GM12891 (cell line): ENCODE measurements around the gene NPAS4. TPM values are rescaled to one million over a fixed set of nuclear protein-coding genes. Genes with fewer than 3 reads are reported as not detected.
"Not testable (repeated sequence)": the region's sequence is repeated elsewhere in the genome, so short reads cannot be mapped to it uniquely, and the experiment has no call there.

Experiments
- DNase-seq: peaks from one replicate; pipeline ENCODE4 v3.0.0; 2011; ENCODE audit warnings: low spot score; ENCODE audit not compliant: insufficient read length
- FAIRE-seq: peaks from 2 replicates; lab custom pipeline; 2011; peaks lifted over from hg19 to GRCh38; lab: Jason Lieb, UNC
- PAX5 ChIP-seq: IDR thresholded peaks from 2 replicates; pipeline ENCODE4 v1.6.1; 2011; ENCODE audit warnings: low read length, moderate library complexity, mild to moderate bottlenecking; ENCODE audit not compliant: insufficient read depth, severe bottlenecking
- POLR2A ChIP-seq: IDR thresholded peaks from 2 replicates; pipeline ENCODE4 v1.6.1; 2011; ENCODE audit warnings: low read depth, low read length, control low read depth
- POLR2AphosphoS5 ChIP-seq: IDR thresholded peaks from 2 replicates; pipeline ENCODE4 v1.6.1; 2011; ENCODE audit warnings: low read depth, low read length, control low read depth
- POU2F2 ChIP-seq: IDR thresholded peaks from 2 replicates; pipeline ENCODE4 v1.6.1; 2011; ENCODE audit warnings: low read depth, mild to moderate bottlenecking, control low read depth, low read length, moderate library complexity
- SPI1 ChIP-seq: IDR thresholded peaks from 2 replicates; pipeline ENCODE4 v1.6.1; 2011; ENCODE audit warnings: low read depth, low read length, control low read depth
- TAF1 ChIP-seq: IDR thresholded peaks from 2 replicates; pipeline ENCODE4 v1.6.1; 2011; ENCODE audit warnings: low read depth, low read length, control low read depth
- polyA plus RNA-seq: library from polyadenylated mRNA; unstranded; fragments of >200 nt; gene quantifications from one replicate; pipeline ENCODE4 v1.2.1, GENCODE V29; 2012; ENCODE audit warnings: low read depth, missing spikeins, inconsistent platforms; ENCODE audit not compliant: missing spikeins

Gene NPAS4
- polyA plus RNA-seq = 0.15 TPM

DNA sequence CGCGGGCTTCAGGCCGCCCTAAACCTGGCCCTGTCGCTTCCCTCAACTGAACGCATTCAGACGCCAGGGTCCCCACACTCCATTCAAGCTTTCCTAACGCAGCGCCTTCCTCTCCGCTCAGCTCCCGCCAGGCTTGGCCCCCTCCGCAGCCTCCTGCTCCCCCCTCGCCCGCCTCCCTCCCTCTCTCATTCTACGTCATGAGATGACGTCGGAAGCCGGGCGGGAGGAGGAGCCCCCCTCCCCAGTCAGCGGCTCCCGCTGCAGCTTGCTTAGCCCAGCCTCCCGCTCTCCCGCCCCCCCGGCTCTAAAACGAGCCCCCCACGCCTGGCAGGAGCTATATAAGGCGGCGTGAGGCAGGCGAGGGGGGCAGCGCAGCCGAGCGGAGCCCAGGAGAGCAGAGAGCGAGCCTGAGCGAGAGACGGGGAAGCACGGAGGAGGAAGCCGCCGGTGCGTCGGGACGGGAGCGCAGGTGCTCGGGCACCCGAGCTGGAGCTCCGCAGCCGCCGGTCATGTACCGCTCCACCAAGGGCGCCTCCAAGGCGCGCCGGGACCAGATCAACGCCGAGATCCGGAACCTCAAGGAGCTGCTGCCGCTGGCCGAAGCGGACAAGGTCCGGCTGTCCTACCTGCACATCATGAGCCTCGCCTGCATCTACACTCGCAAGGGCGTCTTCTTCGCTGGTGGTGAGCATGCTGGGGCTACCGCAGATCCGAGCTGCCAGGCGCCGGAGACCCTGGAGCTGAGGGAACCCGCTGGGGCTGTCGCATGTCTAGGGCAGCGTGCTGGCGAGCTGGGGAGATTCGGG, at the start of gene NPAS4:
TSS of gene NPAS4 (plus strand) at position 365 of the 806 bp plus-strand sequence. CDS start at position 510, 145 bp downstream.
- FAIRE-seq (no peak), DNase-seq (no peak)
- no peak for TF ChIP-seq POLR2AphosphoS5
- TF ChIP-seq PAX5 = no peak
- no peak for TF ChIP-seq POU2F2
- TF ChIP-seq POLR2A = no peak
- no peak for TF ChIP-seq SPI1

DNA sequence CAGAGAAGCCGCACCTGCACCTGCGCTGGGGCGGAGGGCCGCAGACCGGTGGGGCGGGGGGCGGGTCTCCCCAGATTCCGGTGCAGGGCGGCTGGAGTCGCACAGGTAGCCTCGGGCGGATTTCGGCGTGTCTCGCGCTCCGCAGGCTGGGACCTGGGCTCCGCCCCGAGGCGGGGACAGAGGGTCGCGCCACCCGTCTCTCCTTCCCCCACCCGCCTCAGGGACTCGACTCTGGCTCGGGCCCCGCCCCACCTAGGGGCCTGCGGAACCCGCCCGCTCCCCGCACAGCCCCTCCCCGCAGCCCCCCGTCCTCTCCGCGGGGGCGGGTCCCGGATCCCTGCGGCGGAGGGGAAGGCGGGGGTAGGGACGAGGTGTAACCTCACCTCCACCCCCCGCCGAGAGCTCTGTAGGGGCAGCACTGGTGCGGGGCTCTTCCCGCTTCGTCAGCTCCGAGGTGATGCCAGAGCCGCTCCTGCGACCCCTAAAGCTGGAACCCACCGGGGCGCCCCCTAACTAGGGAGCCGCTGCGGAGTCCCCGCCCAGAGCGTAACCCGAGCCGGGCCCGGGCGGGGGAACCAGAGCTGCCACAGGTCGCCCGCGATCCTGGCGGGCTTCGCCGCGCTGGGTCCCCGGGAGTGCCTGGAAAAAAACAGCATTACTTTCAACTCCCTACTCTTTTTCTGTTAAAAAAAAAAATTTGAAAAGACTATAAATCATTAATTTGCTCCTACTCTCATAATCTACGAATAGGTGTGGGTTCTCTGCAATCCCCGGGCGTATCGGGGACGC, 49.0 kb upstream of the NPAS4 start, which contains the start of gene SLC29A2:
TSS of gene SLC29A2 (minus strand) at position 134 of the 789 bp plus-strand sequence. CDS start 169 bp downstream, outside the sequence.
- DNase-seq (peak; percentile 77), FAIRE-seq (peak; percentile 92)
- TF ChIP-seq TAF1 (no peak), PAX5 (no peak), POU2F2 (no peak), SPI1 (no peak), POLR2A (no peak; the same call in 1 of the 2 replicates), POLR2AphosphoS5 (no peak)

DNA sequence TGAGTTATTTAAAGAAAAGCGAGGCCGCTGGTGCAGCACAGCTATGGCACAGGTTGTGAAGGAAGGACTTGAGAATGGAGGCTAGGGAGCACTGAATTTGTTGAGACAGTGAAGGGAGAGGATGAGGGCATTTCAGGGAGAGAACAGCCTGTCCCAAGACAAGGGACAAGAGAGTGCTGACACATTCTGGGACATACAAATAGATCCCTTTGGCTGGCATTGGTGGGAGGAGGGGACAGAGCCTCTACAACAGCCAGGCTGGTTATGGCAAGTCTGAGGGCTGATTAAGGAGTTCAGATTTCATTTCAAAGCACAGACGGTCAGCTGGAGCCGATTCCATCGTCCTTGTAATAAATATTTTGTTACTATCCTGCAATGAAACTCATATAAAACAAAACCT, 47.6 kb upstream of the NPAS4 start:
- TF ChIP-seq TAF1 = no peak
- TF ChIP-seq POLR2AphosphoS5 = no peak
- no peak for TF ChIP-seq POLR2A
- no peak for TF ChIP-seq PAX5
- TF ChIP-seq POU2F2 = no peak
- TF ChIP-seq SPI1 = no peak
- no peak for FAIRE-seq
- no peak for DNase-seq

DNA sequence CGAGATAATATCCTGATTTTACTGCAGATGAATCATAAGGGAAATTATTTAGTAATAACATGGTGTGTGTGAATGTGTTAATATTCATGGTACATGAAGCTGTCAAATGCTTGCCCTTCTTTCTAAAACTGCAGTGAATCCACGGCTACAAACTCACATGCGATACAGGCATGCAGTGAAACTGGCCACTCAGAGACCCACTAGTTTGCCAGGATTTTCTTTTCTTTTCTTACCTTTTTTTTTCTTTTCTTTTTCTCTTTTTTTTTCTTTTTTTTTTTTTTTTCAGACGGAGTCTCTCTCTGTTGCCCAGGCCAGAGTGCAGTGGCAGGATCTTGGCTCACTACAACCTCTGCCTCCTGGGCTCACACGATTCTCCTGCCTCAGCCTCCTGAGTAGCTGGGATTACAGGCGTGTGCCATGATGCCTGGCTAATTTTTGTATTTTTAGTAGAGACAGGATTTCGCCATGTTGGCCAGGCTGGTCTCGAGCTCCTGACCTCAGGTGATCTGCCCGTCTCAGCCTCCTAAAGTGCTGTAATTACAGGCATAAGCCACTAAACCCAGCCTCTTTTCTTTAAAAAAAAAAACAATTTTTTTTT, 47.0 kb upstream of the NPAS4 start:
- FAIRE-seq, DNase-seq: not testable (repeated sequence)

DNA sequence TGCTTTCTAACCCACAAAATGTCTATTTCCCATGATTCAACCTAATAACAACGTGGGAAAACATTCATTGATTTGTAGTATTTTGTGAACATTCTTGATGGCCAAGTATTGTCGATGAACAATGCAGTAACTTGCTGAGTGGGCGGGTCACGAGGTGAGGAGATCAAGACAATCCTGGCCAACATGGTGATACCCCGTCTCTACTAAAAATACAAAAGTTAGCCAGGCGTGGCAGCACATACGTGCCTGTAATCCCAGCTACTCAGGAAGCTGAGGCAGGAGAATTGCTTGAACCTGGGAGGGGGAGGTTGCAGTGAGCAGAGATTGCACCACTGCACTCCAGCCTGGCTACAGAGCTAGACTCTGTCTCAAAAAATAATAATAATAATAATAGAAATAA, 40.6 kb upstream of the NPAS4 start:
- DNase-seq, FAIRE-seq: not testable (repeated sequence)

DNA sequence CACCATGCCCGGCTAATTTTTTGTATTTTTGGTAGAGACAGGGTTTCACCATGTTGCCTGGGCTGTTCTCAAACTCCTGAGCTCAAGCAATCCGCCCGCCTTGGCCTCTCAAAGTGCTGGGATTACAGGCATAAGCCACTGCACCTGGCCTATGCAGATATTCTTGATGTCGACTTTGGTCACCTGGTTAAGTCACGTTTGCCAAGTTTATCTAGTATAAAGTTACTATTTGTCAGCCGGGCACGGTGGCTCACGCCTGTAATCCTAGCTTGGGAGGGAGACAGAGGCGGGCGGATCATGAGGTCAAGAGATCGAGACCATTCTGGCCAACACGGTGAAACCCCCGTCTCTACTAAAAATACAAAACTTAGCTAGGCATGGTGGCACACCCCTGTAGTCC, 36.5 kb upstream of the NPAS4 start:
- FAIRE-seq, DNase-seq: not testable (repeated sequence)

DNA sequence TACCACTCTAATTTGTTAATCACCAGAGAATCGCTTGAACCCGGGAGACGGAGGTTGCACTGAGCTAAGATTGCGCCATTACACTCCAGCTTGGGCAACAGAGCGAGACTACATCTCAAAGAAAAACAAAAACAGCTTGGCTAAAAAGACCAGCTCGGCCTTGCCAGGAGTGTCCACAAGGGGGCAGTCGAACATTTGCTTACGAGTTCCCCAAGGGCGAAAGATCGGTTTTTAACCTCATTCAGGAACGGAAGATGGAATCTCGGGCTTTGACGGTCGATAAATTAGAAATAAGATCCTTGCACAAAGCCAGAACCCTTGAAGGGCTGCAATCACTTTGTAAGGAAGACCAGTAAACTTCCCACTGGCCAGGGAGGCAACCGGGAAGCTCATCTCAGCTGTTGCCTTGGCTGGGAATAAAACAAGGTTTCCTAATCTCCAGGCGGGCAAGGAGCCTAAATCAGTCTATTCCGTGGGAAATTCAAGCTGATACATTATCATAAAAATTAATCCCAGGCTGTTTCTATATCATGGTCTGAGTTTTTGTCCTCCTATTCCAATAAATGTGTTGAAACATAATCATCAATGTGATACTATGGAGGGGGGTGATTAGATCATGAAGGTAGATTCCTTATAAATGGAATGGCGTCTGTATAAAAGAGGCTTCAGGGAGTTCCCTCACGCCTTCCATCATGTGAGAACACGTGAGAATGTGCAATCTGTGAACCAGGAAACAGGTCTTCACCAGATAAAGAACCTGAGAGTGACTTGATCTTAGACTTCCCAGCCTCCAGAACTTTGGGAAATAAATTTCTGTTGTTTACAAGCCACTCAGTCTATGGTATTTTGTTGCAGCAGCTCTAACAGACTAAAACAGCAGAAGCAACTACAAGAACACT, 34.4 kb upstream of the NPAS4 start:
- FAIRE-seq = peak; percentile 82
- no peak for TF ChIP-seq POLR2AphosphoS5
- no peak for TF ChIP-seq POU2F2
- peak; percentile 66 for TF ChIP-seq PAX5
- no peak for DNase-seq

DNA sequence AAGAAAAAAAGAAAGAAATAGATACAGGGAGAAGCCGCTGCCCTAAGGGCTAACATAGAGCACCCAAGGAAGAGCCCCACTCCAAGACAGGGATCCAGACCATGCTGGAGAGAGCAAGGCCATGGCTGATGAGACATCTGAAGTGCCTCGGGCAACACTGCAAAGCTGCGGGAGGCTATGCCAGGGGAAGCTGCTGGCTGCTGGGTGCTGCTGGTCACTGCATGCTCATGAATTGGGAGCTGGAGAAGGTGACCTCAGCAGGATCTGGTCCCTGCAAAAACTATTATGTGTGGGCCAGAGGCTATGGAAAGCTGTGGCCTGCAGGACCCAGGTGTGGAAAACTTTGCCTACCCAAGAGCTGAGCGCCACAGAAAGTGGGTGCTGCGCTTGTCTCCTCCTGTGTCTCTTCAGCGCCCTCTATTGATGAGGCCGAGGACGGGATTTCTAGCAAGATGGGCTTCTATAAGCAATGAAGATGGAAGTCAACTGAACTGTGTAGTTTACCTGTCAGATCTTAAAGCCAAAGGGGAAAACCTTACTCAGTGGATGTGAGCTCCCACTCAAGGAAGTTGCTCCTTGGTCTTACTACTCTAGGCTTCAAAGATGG, 32.0 kb upstream of the NPAS4 start:
- TF ChIP-seq POLR2AphosphoS5 = no peak
- TF ChIP-seq TAF1 = no peak
- DNase-seq (no peak), FAIRE-seq (peak; percentile 82)

DNA sequence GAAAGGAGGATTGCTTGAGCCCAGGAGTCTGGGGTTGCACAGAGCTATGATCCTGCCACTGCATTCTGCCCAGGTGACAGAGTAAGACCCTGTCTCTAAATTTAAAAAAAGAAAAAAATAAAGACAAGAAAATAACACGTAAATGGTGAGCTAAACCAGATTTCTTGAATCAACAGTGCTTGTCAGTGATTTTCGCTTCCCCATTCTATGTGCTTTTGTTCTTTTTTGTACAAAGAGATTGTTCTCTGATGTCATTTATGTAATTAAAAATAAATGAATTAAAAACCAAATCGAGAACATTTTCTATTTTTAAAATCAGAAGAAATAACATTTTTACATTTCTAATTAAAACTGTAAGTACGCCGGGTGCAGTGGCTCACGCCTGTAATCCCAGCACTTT, 29.5 kb upstream of the NPAS4 start:
- FAIRE-seq (no peak), DNase-seq (no peak)
- no peak for TF ChIP-seq TAF1
- TF ChIP-seq POLR2AphosphoS5 = no peak
- no peak for TF ChIP-seq POU2F2
- peak; percentile 76 for TF ChIP-seq SPI1

DNA sequence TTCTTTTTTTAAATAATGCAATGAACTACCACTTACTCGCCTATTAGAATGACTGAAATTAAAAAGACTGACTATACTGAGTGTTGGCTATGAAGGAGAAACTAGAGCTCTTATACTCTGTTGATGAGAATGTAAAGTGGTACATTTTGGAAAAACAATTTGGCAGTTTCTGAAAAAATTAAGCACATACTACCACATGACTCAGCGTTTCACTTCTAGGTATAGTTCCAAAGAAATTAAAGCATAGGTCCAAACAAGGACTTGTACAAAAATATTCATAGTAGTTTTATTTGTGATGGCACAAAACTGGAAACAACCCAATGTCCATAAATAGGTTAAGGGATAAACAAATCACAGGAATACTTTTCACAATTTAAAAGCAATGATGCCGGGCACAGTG, 26.9 kb upstream of the NPAS4 start:
- no peak for DNase-seq
- TF ChIP-seq PAX5 (no peak), POLR2AphosphoS5 (no peak), TAF1 (no peak), POLR2A (no peak), SPI1 (no peak)
- no peak for FAIRE-seq
